Measurements from ENCODE around the gene OR5B12.

- TF ChIP-seq CTCF (IDR thresholded peaks at IDR 0.05; ENCODE audit: low read depth, low read length) (no peak), EZH2phosphoT487 (IDR thresholded peaks at IDR 0.05; ENCODE audit: low read depth) (no peak)
These were observed 12.8 kb downstream of the OR5B12 start for GRCh38 chr11:58429273-58429672.

All from OCI-LY3 (cell line).